Calu3 (cell line): Measurements from ENCODE around the gene YPEL3. TPM values are rescaled to one million over a fixed set of nuclear protein-coding genes. Genes with fewer than 3 reads are reported as not detected.

ENCODE experiments used
- BruUV-seq: library from RNA; stranded (reverse); fragments of 400-500 nt; replicated peaks from 2 replicates; lab custom pipeline; 2021; lab: Mats Ljungman, UMichigan
- CTCF ChIA-PET: fragments of 300-600 bp; sonication (Branson Sonifier 250); formaldehyde crosslinking; loops from one replicate; lab custom pipeline; 2022; ENCODE audit warnings: antibody characterized with exemption; lab: Charles Lee
- DNase-seq: peaks from one replicate; pipeline ENCODE4 v3.0.0; 2022
- H3K27ac Mint-ChIP-seq: one replicate; pipeline ENCODE4 v1.8.0; 2022; ENCODE audit warnings: mixed read lengths; ENCODE audit not compliant: unreplicated experiment
- H3K27me3 Mint-ChIP-seq: one replicate; pipeline ENCODE4 v1.8.0; 2022; ENCODE audit warnings: mixed read lengths; ENCODE audit not compliant: unreplicated experiment
- H3K36me3 Mint-ChIP-seq: one replicate; pipeline ENCODE4 v1.8.0; 2022; ENCODE audit warnings: mild to moderate bottlenecking, moderate library complexity, mixed read lengths; ENCODE audit not compliant: insufficient read depth, unreplicated experiment
- H3K4me1 Mint-ChIP-seq: one replicate; pipeline ENCODE4 v1.8.0; 2022; ENCODE audit warnings: mild to moderate bottlenecking, low read depth, mixed read lengths; ENCODE audit not compliant: unreplicated experiment
- H3K4me3 Mint-ChIP-seq: one replicate; pipeline ENCODE4 v1.8.0; 2022; ENCODE audit warnings: mild to moderate bottlenecking, low read depth, moderate library complexity, mixed read lengths; ENCODE audit not compliant: unreplicated experiment
- H3K9me3 Mint-ChIP-seq: one replicate; pipeline ENCODE4 v1.8.0; 2022; ENCODE audit warnings: low read depth, mixed read lengths; ENCODE audit not compliant: unreplicated experiment
- intact Hi-C: fragments of 100-400 bp; cut with micrococcal nuclease; formaldehyde crosslinking; loops from one replicate; pipeline ENCODE4 v1.10.0; 2022; ENCODE audit not compliant: unreplicated experiment
- total RNA-seq: library from RNA; stranded (reverse); gene quantifications from 2 replicates; pipeline ENCODE4 v1.2.3, GENCODE V29; 2022
- TF ChIP-seq, protein P1 (sequence below): fragments of 200-600 bp; IDR thresholded peaks from one replicate; pipeline ENCODE4 v1.8.0; 2022; ENCODE audit warnings: antibody characterized with exemption; ENCODE audit not compliant: unreplicated experiment

The YPEL3 gene
- total RNA-seq, 1 experiment from 2014 or later: 21.1 TPM

DNA sequence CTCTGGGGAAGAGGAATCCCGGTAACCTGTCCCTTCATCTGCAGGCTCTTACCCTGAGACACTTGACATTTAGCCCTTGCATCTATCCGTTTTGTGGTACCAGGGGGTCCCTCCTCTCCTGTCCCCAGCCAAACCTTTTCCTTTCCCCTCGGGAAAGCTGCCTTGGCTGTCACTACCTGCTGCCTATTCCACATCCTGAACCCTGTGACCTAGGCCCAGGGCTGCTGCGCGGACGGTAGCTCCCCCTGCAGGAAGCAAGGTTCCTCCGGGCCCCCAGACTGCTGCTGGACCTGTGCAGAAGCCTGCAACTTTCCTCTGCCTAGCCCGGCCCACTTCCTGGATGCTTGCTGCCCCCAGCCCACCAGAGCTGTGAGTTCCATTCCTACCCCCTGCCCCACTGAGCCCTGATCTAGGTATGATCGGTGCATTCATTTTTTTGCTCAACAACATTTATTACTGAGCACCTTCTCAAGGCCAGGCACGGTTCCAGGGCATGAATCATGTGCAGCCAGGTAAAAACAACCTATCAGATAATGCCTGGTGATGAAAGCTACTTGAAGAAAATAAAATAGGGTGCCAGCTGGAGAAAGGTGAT lies 41.0 kb downstream of the YPEL3 start:
- H3K27me3 Mint-ChIP-seq: no peaks in the 10 kb centered on the region
- CTCF ChIA-PET: interaction anchor here (1.1 to 1.7 kb wide), 3 partner anchors 9 to 37 kb away, joined by 4 to 7 read pairs (median 5); partner anchors contain the start of genes ALDOA and TBX6
- peak overlapping the region; percentile 76 for H3K4me3 Mint-ChIP-seq
- H3K9me3 Mint-ChIP-seq: no peaks in the 10 kb centered on the region
- peaks cover 31% of the 10 kb centered on the region for H3K4me1 Mint-ChIP-seq
- H3K27ac Mint-ChIP-seq: no peak overlapping the region
- DNase-seq: peak; percentile 65
- H3K36me3 Mint-ChIP-seq: peaks cover 40% of the 10 kb centered on the region
- TF ChIP-seq, protein P1, sequence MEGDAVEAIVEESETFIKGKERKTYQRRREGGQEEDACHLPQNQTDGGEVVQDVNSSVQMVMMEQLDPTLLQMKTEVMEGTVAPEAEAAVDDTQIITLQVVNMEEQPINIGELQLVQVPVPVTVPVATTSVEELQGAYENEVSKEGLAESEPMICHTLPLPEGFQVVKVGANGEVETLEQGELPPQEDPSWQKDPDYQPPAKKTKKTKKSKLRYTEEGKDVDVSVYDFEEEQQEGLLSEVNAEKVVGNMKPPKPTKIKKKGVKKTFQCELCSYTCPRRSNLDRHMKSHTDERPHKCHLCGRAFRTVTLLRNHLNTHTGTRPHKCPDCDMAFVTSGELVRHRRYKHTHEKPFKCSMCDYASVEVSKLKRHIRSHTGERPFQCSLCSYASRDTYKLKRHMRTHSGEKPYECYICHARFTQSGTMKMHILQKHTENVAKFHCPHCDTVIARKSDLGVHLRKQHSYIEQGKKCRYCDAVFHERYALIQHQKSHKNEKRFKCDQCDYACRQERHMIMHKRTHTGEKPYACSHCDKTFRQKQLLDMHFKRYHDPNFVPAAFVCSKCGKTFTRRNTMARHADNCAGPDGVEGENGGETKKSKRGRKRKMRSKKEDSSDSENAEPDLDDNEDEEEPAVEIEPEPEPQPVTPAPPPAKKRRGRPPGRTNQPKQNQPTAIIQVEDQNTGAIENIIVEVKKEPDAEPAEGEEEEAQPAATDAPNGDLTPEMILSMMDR: peak; percentile 42
- intact Hi-C loops: no loop called here
- BruUV-seq: no TSS peak

DNA sequence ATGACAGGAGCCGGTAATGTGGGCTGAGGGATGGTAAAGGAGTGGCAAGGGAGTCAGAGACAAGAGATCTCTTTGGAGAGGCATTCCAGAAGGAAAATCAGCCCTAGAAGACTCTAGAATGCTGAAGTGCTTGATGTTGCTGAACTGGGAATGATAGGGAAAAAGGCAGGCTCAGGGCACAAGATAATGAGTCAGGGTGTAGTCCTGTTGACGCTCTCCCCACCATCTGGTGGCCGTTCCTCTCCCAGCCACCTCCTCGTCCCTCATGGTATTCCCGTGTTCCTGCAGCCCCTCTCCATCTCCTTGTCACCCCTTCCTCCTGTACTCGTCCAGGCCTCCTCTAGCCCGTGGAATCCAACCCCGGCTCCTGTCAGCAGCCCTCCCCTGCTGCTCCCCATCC lies 41.6 kb downstream of the YPEL3 start:
- no peak for DNase-seq
- Mint-ChIP-seq H3K36me3 (peaks cover 40% of the 10 kb centered on the region), H3K9me3 (no peaks in the 10 kb centered on the region), H3K27me3 (no peaks in the 10 kb centered on the region), H3K4me1 (peaks cover 31% of the 10 kb centered on the region), H3K4me3 (peak overlapping the region; percentile 76), H3K27ac (no peak overlapping the region)
- intact Hi-C loops: no loop called here
- CTCF ChIA-PET: interaction anchor here (1.3 to 1.7 kb wide), 2 partner anchors 9 to 11 kb away, joined by 5 to 7 read pairs; partner anchors contain the start of gene ALDOA
- BruUV-seq: no TSS peak
- TF ChIP-seq, protein P1: no peak

DNA sequence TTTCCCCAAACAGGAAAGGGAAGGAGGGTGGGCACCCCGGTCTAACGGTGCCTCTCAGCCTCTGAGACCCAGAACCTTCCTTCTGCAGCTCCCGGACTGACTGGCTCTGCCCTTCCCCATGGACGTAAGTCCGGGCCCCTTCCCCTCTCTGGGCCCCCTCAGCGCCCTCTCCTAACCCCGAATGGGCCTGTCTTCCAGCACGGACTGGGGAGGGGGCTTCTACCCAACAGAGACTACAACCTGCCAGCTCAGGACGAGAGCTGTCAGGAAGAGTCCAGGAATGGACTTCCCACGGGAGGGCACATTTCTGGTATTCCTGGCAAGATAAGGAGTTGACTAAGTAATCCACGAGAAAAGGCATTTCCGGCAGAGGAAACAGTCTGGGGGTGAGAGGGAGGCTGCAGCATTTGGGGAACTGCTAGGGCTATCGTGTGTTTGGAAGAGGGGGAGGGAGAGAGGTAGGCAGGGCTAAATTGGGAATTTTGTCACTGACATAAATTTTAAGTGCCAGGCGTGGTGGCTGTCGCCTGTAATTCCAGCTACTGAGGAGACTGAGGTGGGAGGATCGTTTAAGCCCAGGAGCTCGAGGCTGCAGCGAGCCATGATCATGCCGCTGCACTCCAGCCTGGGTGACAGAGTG lies 42.5 kb downstream of the YPEL3 start:
- CTCF ChIA-PET: interaction anchor here (0.9 to 1.8 kb wide), 2 partner anchors 12 to 14 kb away, joined by 3 to 4 read pairs; partner anchors contain the start of gene ALDOA
- peak overlapping the region; percentile 76 for H3K4me3 Mint-ChIP-seq
- no peak for DNase-seq
- H3K4me1 Mint-ChIP-seq: peaks cover 31% of the 10 kb centered on the region
- BruUV-seq: TSS peak; percentile 59
- intact Hi-C loops: no loop called here
- no peaks in the 10 kb centered on the region for H3K27me3 Mint-ChIP-seq
- H3K9me3 Mint-ChIP-seq: no peaks in the 10 kb centered on the region
- peaks cover 38% of the 10 kb centered on the region for H3K36me3 Mint-ChIP-seq
- TF ChIP-seq, protein P1: no peak
- peak overlapping the region; percentile 69 for H3K27ac Mint-ChIP-seq

DNA sequence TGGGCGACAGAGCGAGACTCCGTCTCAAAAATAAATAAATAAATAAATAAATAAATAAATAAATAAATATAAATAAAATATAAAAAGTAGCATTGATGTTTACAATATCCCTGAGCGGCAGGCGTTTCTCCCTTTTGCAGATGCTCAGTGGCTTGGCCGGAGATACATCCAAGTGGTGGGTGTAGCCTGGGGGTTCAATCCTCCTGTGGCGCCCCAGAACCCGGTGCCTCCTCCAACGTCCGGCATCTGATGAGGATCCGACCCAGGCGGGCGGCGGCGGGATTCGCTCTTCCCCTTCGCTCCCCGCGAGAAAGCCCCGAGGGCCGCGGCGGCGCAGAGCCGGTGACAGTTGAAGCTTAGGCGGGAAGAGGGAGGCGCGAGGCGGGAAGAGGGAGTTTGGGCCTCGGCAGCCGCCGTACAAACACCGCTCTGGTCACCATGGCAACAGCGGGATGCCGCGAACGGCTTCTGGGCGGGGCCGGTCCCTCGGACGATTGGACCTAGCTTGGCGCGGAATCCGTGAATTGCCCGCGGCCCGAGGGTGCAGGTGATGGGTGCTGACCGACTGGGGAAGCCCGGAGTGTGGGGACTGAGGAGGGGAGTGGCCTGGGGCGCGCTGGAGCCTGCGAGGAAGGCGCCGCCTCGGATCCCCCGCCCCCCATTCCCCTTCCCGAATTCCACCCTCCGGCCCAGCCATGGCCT lies 43.2 kb downstream of the YPEL3 start:
- Mint-ChIP-seq H3K27ac (peak overlapping the region; percentile 69), H3K4me1 (peaks cover 31% of the 10 kb centered on the region), H3K4me3 (peak overlapping the region; percentile 76), H3K36me3 (peaks cover 36% of the 10 kb centered on the region), H3K9me3 (no peaks in the 10 kb centered on the region), H3K27me3 (no peaks in the 10 kb centered on the region)
- TF ChIP-seq, protein P1: no peak
- DNase-seq: peak; percentile 98
- intact Hi-C loops: no loop called here
- CTCF ChIA-PET: interaction anchor here (0.9 to 1.8 kb wide), 2 partner anchors 13 kb away, joined by 3 to 4 read pairs; partner anchors contain the start of gene ALDOA
- BruUV-seq: TSS peak; percentile 67
